Choroid plexus epithelial cell (primary cell): ENCODE results near the gene G2E3.
"Not testable (repeated sequence)": the region's sequence is repeated elsewhere in the genome, so short reads cannot be mapped to it uniquely, and the experiment has no call there.

Source experiments
- DNase-seq: peaks from one replicate; pipeline ENCODE4 v3.0.0-alpha.2; 2010; ENCODE audit warnings: low read depth
- H3K4me3 ChIP-seq: 2 replicates; pipeline ENCODE4 v1.5.1; 2011; ENCODE audit warnings: low read depth, mild to moderate bottlenecking, control low read depth, low read length, moderate library complexity
- CTCF ChIP-seq: conservative IDR thresholded peaks from 2 replicates; pipeline ENCODE4 v1.5.1; 2011; ENCODE audit warnings: low read depth, mild to moderate bottlenecking, control low read depth, inconsistent platforms, low read length, moderate library complexity

G2E3 gene

GRCh38 chr14:30525833-30526232 lies 33.1 kb upstream of the G2E3 start:
- no peak overlapping the region for H3K4me3 ChIP-seq
- TF ChIP-seq CTCF: no peak
- peak; percentile 23 for DNase-seq

DNA sequence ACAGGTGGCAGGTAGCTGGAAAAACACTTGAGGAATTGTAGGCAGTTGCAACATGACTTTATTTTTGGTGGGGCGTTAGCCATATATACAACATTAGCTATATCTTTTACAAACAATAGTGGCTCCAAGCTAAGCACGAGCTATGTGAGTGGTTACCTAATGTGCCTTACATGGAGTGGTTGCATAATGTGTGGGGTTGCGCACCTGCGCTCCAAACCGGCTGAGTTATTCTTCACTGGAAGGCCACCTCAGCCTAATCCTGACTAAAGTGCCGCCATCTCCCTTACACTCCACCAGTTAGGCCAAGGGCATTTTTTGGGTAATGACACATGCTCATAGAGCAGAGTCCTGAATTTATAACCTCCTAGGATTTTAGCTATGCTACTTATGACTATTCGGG lies 31.8 kb upstream of the G2E3 start:
- no peak for TF ChIP-seq CTCF
- H3K4me3 ChIP-seq: no peak overlapping the region
- no peak for DNase-seq

- DNase-seq: no peak
- TF ChIP-seq CTCF: no peak
- no peak overlapping the region for H3K4me3 ChIP-seq
Observed at GRCh38 chr14:30528119-30528518, 30.8 kb upstream of the G2E3 start.

DNA sequence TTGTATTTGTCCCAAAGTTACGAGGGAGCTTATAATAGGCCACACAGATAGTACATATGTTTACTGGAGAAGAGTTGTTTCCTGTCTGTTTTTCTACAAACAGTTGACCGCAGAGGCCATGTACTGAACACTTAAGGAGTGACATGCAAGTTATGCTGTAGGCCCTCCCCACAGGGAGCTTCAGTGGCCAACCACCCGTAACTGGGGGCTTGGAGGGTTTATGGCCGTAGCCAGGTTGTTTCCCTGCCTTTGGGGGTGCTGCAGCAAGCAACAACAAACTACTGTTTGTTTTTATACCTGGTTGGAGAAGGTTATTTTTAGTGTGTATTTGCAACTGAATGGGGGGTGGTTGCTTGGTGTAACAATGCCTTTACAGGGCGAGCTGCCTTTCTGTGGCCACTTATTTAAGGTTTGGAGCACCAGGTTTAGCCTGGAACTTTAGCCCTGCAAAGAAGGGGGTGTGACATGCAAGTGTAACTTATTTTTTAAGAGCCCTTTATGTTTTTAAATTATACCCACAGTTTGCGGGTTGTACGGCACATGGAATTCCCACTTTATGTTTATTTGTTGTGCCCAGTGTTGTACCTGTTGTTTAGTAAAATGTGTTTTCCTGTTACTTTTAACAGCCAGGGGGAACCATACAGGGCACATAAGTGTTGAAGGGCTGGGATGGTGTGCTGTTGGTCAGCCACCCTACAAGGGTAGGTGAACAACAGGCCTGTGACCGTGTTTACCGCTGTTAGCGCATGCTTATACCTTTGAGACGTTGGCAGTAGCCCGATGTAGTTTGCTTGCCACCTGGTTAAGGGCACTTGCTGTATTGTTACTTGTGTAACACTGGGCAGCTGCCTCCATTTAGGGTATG lies 29.9 kb upstream of the G2E3 start:
- DNase-seq: no peak
- H3K4me3 ChIP-seq: no peak overlapping the region
- TF ChIP-seq CTCF: no peak

DNA sequence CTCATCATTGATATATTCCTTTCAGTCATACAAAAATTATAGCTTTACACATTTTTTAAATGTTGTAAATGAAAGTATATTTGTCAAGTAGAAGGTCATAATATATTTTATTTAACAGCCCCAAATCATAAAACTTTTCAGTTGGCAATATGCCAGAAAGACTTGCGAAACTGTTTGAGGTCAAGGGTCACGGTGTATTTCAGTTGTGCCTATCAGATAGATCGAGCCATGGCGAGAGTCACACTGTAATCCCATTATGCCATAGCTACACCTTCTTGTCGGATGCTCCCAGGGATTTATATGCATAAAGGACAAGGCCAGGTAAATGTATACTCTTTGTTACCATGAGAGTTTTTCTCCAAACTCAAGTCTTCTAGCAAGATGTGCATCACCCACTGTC lies 26.7 kb upstream of the G2E3 start:
- no peak overlapping the region for H3K4me3 ChIP-seq
- TF ChIP-seq CTCF: no peak
- no peak for DNase-seq

GRCh38 chr14:30533126-30533525 lies 25.8 kb upstream of the G2E3 start:
- no peak for DNase-seq
- TF ChIP-seq CTCF: no peak
- H3K4me3 ChIP-seq: no peak overlapping the region

DNA sequence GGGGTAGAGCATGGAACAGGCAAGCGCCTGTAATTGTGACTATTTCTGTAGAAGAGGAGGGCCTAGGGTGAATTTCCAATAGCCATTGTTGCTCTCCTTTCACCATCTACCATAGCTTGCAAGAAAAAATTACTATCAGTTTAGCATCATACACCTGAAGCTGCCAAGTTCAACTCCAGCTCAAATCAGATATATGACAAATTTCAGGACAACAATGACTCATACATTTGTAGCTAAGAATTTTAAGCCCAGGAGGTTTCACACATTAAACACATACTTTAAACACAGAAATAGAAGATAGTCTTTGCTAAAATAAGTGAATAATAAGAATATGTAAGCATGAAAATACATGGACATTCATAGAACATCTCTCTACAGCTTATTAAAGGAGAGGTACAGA lies 17.6 kb upstream of the G2E3 start:
- no peak for TF ChIP-seq CTCF
- no peak overlapping the region for H3K4me3 ChIP-seq
- DNase-seq: no peak

DNA sequence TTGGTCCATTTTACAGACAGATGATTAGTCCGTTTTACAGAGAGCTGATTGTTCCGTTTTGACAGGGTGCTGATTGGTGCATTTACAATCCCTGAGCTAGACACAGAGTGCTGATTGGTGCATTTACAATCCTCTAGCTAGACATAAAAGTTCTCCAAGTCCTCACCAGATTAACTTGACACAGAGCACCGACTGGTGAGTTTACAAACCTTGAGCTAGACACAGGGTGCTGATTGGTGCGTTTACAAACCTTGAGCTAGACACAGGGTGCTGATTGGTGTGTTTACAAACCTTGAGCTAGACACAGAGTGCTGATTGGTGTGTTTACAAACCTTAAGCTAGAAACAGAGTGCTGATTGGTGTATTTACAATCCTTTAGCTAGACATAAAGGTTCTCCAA lies 12.2 kb upstream of the G2E3 start:
- DNase-seq, H3K4me3 ChIP-seq: not testable (repeated sequence)
